GM12892 (cell line): ENCODE data around the gene SEPTIN2. TPM values are rescaled to one million over a fixed set of nuclear protein-coding genes. Genes with fewer than 3 reads are reported as not detected.

Experiments used
- DNase-seq: peaks from one replicate; pipeline ENCODE4 v3.0.0; 2011; ENCODE audit not compliant: insufficient read length
- FAIRE-seq: peaks from 2 replicates; lab custom pipeline; 2011; peaks lifted over from hg19 to GRCh38; lab: Jason Lieb, UNC
- POLR2A ChIP-seq: IDR thresholded peaks from 2 replicates; pipeline ENCODE4 v1.6.1; 2011; ENCODE audit warnings: low read depth, low read length, control low read depth
- POLR2AphosphoS5 ChIP-seq: IDR thresholded peaks from 2 replicates; pipeline ENCODE4 v1.6.1; 2011; ENCODE audit warnings: low read depth, low read length, control low read depth
- TAF1 ChIP-seq: IDR thresholded peaks from 2 replicates; pipeline ENCODE4 v1.6.1; 2011; ENCODE audit warnings: low read depth, mild to moderate bottlenecking, control low read depth, low read length, borderline replicate concordance
- polyA plus RNA-seq: library from polyadenylated mRNA; unstranded; fragments of >200 nt; gene quantifications from one replicate; pipeline ENCODE4 v1.2.1, GENCODE V29; 2012; ENCODE audit warnings: missing spikeins, inconsistent platforms; ENCODE audit not compliant: missing spikeins

Gene SEPTIN2
- 241 TPM for polyA plus RNA-seq

GRCh38 chr2:241315879-241316631, at the start of gene SEPTIN2:
Gene SEPTIN2, plus strand, starts transcription at chr2:241315925. Its CDS starts 8,308 bp downstream, at chr2:241324233.
- TF ChIP-seq POLR2AphosphoS5 (0 out of 2 replicates have a peak, but pooled peaks have one; percentile 5), POLR2A (no peak; the same call in none of the 2 replicates), TAF1 (peak; percentile 67; the same call in 1 of the 2 replicates)
- no peak for DNase-seq
- FAIRE-seq, result peak; percentile 84

GRCh38 chr2:241267249-241268067, 48.3 kb upstream of the SEPTIN2 start:
- TF ChIP-seq TAF1 (no peak), POLR2AphosphoS5 (no peak; the same call in 1 of the 2 replicates), POLR2A (no peak)
- no peak for FAIRE-seq
- no peak for DNase-seq

- TF ChIP-seq TAF1 (no peak), POLR2A (no peak)
- FAIRE-seq (no peak), DNase-seq (no peak)
Observed at GRCh38 chr2:241268306-241268705, 47.4 kb upstream of the SEPTIN2 start.

GRCh38 chr2:241268716-241269445, 46.8 kb upstream of the SEPTIN2 start:
- no peak for TF ChIP-seq TAF1
- TF ChIP-seq POLR2A, result no peak
- no peak for TF ChIP-seq POLR2AphosphoS5
- DNase-seq, result no peak

GRCh38 chr2:241269707-241270520, 45.8 kb upstream of the SEPTIN2 start:
- no peak for DNase-seq
- no peak for FAIRE-seq

More at GRCh38 chr2:241268716-241269445, 46.8 kb upstream of the SEPTIN2 start:
- FAIRE-seq, result no peak

DNA sequence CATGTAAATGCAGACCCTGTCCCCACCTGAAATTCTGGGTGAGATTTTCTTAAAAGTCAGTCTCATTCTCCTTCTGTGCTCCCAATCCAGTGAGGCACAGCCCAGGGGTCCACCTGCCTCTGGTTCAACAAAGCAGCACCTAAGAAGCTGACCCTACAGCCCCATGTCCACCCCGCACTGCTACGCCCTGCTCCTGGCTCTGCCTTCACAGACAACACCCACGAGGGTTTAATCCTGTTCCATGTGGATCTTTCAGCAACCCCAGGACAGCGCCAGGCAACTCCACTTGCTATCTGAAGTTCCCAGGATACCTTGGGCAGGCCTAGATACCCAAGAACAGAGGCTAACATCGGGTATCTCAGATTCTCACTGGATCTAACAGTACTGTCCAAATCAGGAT, 45.2 kb upstream of the SEPTIN2 start:
- TF ChIP-seq POLR2A (no peak), POLR2AphosphoS5 (no peak), TAF1 (no peak)
- DNase-seq (no peak), FAIRE-seq (no peak)

More at GRCh38 chr2:241269707-241270520, 45.8 kb upstream of the SEPTIN2 start:
- TF ChIP-seq POLR2AphosphoS5, result 0 out of 2 replicates have a peak, but pooled peaks have one; percentile 30
- no peak; the same call in 1 of the 2 replicates for TF ChIP-seq POLR2A

GRCh38 chr2:241271706-241272302, 43.9 kb upstream of the SEPTIN2 start:
- DNase-seq (no peak), FAIRE-seq (peak; percentile 86)
- TF ChIP-seq POLR2AphosphoS5 (no peak), TAF1 (no peak), POLR2A (no peak)

GRCh38 chr2:241272303-241273209, 43.2 kb upstream of the SEPTIN2 start:
- TF ChIP-seq POLR2A (peak; percentile 64; the same call in 1 of the 2 replicates), TAF1 (no peak)
- DNase-seq (peak; percentile 47), FAIRE-seq (peak; percentile 24)

DNA sequence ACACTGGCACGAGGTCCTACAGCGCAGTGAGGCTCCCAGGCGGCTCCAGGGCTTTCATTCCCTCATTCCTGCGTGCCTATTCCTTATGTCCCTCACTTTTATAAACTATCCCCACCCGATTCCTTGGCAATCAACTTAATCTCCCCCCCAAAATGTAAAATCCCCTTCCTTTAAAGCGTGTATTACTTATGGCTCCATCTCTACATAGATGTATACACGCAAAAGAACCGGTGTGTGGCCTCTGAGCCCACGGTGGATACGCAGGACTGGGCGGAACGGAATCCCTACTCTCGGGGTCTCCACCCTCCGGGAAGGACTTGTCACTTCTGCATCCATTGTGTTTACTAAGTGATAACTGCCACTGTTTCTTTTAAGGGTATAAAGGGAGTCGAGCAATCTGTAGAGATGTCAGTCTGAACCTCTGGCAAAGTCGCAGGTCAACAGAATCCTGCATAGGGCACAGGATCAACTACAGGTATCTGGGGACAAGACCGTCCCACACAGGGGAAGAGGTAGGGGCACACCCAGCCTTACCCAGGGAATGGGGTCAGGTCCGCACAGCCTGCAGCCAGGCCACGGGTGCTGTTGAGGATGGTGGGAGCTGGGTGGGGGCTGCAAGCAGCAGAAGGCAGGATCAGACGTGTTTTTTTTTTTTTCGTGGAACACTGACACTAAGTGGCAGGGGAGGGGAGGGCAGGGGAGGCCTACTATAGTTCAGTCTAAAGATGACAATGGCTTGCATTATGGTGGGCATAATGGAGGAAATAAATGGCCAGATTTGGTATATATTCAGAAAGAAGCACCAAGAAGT, 42.3 kb upstream of the SEPTIN2 start:
- FAIRE-seq (no peak), DNase-seq (no peak)
- TF ChIP-seq TAF1 (no peak), POLR2AphosphoS5 (no peak), POLR2A (no peak)
